Endothelial cell of umbilical vein (primary cell): ENCODE data around the gene LCOR.

Experiments
- EZH2 ChIP-seq: IDR thresholded peaks from 2 replicates; pipeline ENCODE4 v1.6.1; 2012; ENCODE audit warnings: borderline replicate concordance, low read depth, mild to moderate bottlenecking, moderate library complexity, low read length, inconsistent platforms; ENCODE audit not compliant: severe bottlenecking
- FOS ChIP-seq: IDR thresholded peaks from 2 replicates; pipeline ENCODE4 v1.6.1; 2011; ENCODE audit warnings: mild to moderate bottlenecking, low read length, moderate library complexity, borderline replicate concordance; ENCODE audit not compliant: insufficient read depth
- GATA2 ChIP-seq: IDR thresholded peaks from 2 replicates; pipeline ENCODE4 v1.7.0; 2011; ENCODE audit warnings: low read depth, mild to moderate bottlenecking, moderate library complexity, mixed read lengths, low read length; ENCODE audit not compliant: insufficient read length, insufficient read depth
- JUN ChIP-seq: IDR thresholded peaks from 2 replicates; pipeline ENCODE4 v1.6.1; 2011; ENCODE audit warnings: borderline replicate concordance, low read depth; ENCODE audit not compliant: insufficient read length, insufficient read depth
- MYC ChIP-seq: IDR thresholded peaks from one replicate; pipeline ENCODE4 v1.6.1; 2011; ENCODE audit warnings: mild to moderate bottlenecking, low read depth, low read length
- POLR2A ChIP-seq: IDR thresholded peaks from 2 replicates; pipeline ENCODE4 v1.6.1; 2012; ENCODE audit warnings: low read depth, mild to moderate bottlenecking, control low read depth, low read length
- POLR2AphosphoS5 ChIP-seq: IDR thresholded peaks from 2 replicates; pipeline ENCODE4 v1.6.1; 2012; ENCODE audit warnings: low read depth, mild to moderate bottlenecking, control low read depth, low read length, moderate library complexity; ENCODE audit not compliant: insufficient read depth
- TF ChIP-seq, protein P1 (sequence below), 2 donors: IDR thresholded peaks; 1 replicate in 1 of 2; 2 replicates in 1 of 2; pipeline ENCODE4 v1.5.1; 2011; ENCODE audit warnings: low read length in 2 of 2, mild to moderate bottlenecking in 2 of 2, moderate library complexity in 2 of 2, control low read depth in 1 of 2, inconsistent platforms in 1 of 2, low read depth in 1 of 2; ENCODE audit not compliant: insufficient read depth in 1 of 2; ENCODE audit errors: extremely low read depth in 1 of 2
- TF ChIP-seq, protein P2 (sequence below): IDR thresholded peaks from 2 replicates; pipeline ENCODE4 v1.6.1; 2011; ENCODE audit not compliant: insufficient read depth, insufficient read length

DNA sequence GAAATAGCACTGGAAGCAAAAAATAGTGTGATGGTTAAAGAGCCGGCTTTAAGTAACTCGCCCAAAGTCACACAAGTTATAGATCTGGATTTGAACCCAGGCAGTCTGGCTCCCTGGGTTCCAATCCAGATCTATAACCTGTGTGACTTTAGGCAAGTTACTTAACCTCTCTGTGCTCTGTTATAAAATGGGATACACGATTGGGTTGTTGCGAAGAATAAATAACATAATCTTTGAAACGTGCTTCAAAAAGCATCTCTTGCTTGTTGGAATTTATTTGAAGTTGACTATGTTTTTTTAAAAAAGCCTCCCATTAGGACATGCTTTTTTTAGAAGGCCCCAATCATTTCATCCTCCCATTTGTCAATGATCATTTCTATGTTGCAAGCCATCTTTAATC lies 3.5 kb upstream of the LCOR start:
- TF ChIP-seq POLR2A (no peak), MYC (no peak), GATA2 (no peak), EZH2 (no peak), JUN (no peak), FOS (no peak), POLR2AphosphoS5 (no peak)
- TF ChIP-seq, protein P1, sequence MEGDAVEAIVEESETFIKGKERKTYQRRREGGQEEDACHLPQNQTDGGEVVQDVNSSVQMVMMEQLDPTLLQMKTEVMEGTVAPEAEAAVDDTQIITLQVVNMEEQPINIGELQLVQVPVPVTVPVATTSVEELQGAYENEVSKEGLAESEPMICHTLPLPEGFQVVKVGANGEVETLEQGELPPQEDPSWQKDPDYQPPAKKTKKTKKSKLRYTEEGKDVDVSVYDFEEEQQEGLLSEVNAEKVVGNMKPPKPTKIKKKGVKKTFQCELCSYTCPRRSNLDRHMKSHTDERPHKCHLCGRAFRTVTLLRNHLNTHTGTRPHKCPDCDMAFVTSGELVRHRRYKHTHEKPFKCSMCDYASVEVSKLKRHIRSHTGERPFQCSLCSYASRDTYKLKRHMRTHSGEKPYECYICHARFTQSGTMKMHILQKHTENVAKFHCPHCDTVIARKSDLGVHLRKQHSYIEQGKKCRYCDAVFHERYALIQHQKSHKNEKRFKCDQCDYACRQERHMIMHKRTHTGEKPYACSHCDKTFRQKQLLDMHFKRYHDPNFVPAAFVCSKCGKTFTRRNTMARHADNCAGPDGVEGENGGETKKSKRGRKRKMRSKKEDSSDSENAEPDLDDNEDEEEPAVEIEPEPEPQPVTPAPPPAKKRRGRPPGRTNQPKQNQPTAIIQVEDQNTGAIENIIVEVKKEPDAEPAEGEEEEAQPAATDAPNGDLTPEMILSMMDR (IDR thresholded peaks at IDR 0.05; ENCODE audit: extremely low read depth in 1 of 2, insufficient read depth in 1 of 2, low read depth in 1 of 2, low read length in 2 of 2), result no peak
- TF ChIP-seq, protein P2, sequence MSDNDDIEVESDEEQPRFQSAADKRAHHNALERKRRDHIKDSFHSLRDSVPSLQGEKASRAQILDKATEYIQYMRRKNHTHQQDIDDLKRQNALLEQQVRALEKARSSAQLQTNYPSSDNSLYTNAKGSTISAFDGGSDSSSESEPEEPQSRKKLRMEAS, result no peak
